Gastrocnemius medialis (tissue), 4 donors: ENCODE data around the gene S100PBP. TPM values are rescaled to one million over a fixed set of nuclear protein-coding genes. Genes with fewer than 3 reads are reported as not detected.

Experiments used
- ATAC-seq, 2 donors: fragments of 150-250 bp; one replicate each; pipeline ENCODE4 v1.9.1; 2016
- DNase-seq, 2 donors: peaks; one replicate each; pipeline ENCODE4 v3.0.0-alpha.2; 2019
- H3K27ac ChIP-seq, 4 donors: fragments of 200-600 bp; sonication (generic); 1 replicate in 1 of 4; 2 replicates in 3 of 4; pipeline ENCODE4 v1.5.1; 2016 to 2018; ENCODE audit warnings: mild to moderate bottlenecking in 2 of 4, moderate library complexity in 1 of 4
- H3K27me3 ChIP-seq, 3 donors: fragments of 200-600 bp; sonication (generic) in 2 of 3; 1 replicate in 1 of 3; 2 replicates in 2 of 3; pipeline versions ENCODE4 v1.5.1 to v1.6.0; 2016 to 2019; ENCODE audit warnings: mild to moderate bottlenecking in 1 of 3, moderate library complexity in 1 of 3
- H3K36me3 ChIP-seq, 2 donors: fragments of 200-600 bp; sonication (generic) in 1 of 2; one replicate each; pipeline ENCODE4 v1.5.1; 2017 to 2018
- H3K4me1 ChIP-seq, 2 donors: fragments of 200-600 bp; sonication (generic) in 1 of 2; one replicate each; pipeline ENCODE4 v1.5.1; 2016 to 2017; ENCODE audit warnings: mild to moderate bottlenecking in 2 of 2
- H3K4me3 ChIP-seq, 4 donors: fragments of 200-600 bp; sonication (generic) in 3 of 4; 1 replicate in 1 of 4; 2 replicates in 3 of 4; pipeline ENCODE4 v1.5.1; 2016 to 2019; ENCODE audit warnings: mild to moderate bottlenecking in 2 of 4
- H3K9me3 ChIP-seq, 3 donors: fragments of 200-600 bp; sonication (generic) in 2 of 3; 1 replicate in 1 of 3; 2 replicates in 2 of 3; pipeline ENCODE4 v1.5.1; 2016 to 2019
- POLR2A ChIP-seq, 2 donors: fragments of 450-650 bp; IDR thresholded peaks; one replicate each; pipeline ENCODE4 v1.6.1; 2017; ENCODE audit warnings: antibody characterized with exemption in 2 of 2, mild to moderate bottlenecking in 2 of 2, moderate library complexity in 2 of 2
- in situ Hi-C, 4 donors: fragments of 200-750 bp; cut with MboI; loops; one replicate each; pipeline versions ENCODE4 v1.15.0 to v1.8.0; 2017; ENCODE audit warnings: low sequenced_read_pairs in 4 of 4
- intact Hi-C: fragments of 100-400 bp; cut with DNase I; formaldehyde crosslinking; loops from one replicate; pipeline ENCODE4 v1.15.1; 2023; ENCODE audit warnings: low total_unique reads
- total RNA-seq, 4 donors: library from RNA; depleted of rRNA; stranded (reverse); fragments of >200 nt; gene quantifications; one replicate each; pipeline versions ENCODE4 v1.1.0 to v1.2.3, GENCODE V29; 2016
- TF ChIP-seq, protein P1 (sequence below), 5 experiments: fragments of 450-650 bp in 3 of 5; fragments of 200-600 bp in 2 of 5; sonication (generic) in 2 of 5; IDR thresholded peaks in 4 of 5; conservative IDR thresholded peaks in 1 of 5; 1 replicate in 4 of 5; 2 replicates in 1 of 5; pipeline ENCODE4 v1.5.1; 2016 to 2019; ENCODE audit warnings: antibody characterized with exemption in 5 of 5, mild to moderate bottlenecking in 3 of 5, moderate library complexity in 3 of 5

Gene S100PBP
- total RNA-seq, 4 donors from 2014 or later: 4.9 to 11.5 (median 9.9) TPM

DNA sequence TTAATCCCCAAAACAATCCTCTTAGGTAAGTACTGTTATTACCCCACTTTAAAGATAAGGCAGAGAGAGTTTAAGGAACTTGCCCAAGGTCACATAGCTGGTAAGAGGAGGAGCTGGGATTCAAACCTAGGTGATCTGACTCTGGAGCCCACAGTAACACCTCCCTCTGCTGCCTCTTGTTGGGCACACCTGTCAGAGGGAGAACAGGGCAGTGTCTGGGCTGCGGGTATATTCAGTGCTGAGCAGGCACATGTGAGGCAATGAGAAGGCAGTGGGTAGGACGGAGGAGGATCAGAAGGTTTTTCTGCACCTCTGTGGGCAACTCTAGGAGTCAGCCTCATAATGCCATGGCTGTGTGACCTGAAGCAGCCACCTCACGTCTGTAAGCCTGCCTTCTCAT is 70.7 kb downstream of the S100PBP start:
- Histone ChIP-seq H3K4me3 (no peak overlapping the region), H3K36me3 (no peaks in the 10 kb centered on the region), H3K27me3 (peaks cover 32 to 45% (median 41%) of the 10 kb centered on the region in 3 donors), H3K9me3 (no peaks in the 10 kb centered on the region), H3K4me1 (peaks cover 0 to 2% of the 10 kb centered on the region in 2 donors), H3K27ac (no peak overlapping the region)
- in situ Hi-C loops: no loop called here
- ATAC-seq: no peak
- DNase-seq: no peak
- intact Hi-C loops: no loop called here
- TF ChIP-seq, protein P1, sequence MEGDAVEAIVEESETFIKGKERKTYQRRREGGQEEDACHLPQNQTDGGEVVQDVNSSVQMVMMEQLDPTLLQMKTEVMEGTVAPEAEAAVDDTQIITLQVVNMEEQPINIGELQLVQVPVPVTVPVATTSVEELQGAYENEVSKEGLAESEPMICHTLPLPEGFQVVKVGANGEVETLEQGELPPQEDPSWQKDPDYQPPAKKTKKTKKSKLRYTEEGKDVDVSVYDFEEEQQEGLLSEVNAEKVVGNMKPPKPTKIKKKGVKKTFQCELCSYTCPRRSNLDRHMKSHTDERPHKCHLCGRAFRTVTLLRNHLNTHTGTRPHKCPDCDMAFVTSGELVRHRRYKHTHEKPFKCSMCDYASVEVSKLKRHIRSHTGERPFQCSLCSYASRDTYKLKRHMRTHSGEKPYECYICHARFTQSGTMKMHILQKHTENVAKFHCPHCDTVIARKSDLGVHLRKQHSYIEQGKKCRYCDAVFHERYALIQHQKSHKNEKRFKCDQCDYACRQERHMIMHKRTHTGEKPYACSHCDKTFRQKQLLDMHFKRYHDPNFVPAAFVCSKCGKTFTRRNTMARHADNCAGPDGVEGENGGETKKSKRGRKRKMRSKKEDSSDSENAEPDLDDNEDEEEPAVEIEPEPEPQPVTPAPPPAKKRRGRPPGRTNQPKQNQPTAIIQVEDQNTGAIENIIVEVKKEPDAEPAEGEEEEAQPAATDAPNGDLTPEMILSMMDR (IDR thresholded peaks at IDR 0.05 in 4 of 5, conservative IDR thresholded peaks at IDR 0.05 in 1 of 5): no peak
- no peak for TF ChIP-seq POLR2A (IDR thresholded peaks at IDR 0.05)

DNA sequence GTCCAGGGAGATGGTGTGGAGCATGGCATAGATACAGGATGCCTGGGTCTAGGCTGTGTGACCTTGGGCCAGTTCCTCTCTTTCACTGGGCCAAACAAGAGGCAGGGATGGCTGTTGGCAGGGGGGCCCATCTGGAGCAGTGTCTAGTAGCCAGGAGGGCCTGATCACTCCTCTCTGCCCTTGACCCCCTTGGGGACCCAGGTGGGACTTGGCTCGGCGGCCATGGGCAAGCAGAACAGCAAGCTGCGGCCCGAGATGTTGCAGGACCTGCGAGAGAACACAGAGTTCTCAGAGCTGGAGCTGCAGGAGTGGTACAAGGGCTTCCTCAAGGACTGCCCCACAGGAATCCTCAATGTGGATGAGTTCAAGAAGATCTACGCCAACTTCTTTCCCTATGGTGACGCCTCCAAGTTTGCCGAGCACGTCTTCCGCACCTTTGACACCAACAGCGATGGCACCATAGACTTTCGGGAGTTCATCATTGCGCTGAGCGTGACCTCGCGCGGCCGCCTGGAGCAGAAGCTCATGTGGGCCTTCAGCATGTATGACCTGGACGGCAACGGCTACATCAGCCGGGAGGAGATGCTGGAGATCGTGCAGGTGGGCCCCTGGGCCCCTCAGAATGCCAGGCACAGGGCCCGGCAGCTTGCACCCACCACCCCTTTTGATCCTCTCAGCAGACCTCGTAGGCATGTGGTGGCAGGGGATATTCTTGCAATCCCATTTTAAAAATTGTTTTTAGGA is 71.4 kb downstream of the S100PBP start:
- TF ChIP-seq, protein P1 (IDR thresholded peaks at IDR 0.05 in 4 of 5, conservative IDR thresholded peaks at IDR 0.05 in 1 of 5): no peak
- TF ChIP-seq POLR2A (IDR thresholded peaks at IDR 0.05): no peak
- no peak overlapping the region for H3K4me3 ChIP-seq
- no peaks in the 10 kb centered on the region for H3K9me3 ChIP-seq
- peaks cover 36 to 53% (median 48%) of the 10 kb centered on the region in 3 donors for H3K27me3 ChIP-seq
- no peak for ATAC-seq
- H3K4me1 ChIP-seq: peaks cover 6 to 9% of the 10 kb centered on the region in 2 donors
- in situ Hi-C loops: no loop called here
- intact Hi-C loops: no loop called here
- DNase-seq: no peak
- no peaks in the 10 kb centered on the region for H3K36me3 ChIP-seq
- no peak overlapping the region for H3K27ac ChIP-seq

DNA sequence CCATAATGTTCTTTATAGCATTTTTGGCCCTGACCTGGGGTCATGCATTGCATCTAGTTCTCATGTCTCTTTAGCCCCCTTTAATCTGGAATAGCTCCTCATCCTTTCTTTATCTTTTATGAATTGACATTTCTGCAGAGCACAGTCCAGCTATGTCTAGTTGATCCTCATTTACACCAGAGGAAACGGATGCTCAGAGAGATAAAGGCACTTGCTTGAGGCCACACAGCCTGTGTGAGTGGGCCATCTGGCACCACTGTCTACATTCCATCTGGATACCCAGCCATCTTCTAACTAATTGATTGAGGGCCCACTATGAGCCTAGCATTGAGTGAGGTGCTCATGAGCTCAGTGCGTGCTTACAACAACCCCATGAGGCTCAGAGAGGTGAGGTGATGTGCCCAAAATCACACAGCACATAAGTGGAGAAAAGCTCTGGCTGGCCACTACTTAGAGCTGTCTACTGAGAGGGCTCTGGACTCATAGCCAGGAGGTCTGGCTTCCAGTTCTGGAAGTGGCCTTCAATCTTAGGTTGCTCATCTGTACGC is 72.4 kb downstream of the S100PBP start:
- in situ Hi-C loops: no loop called here
- ATAC-seq (no peak), DNase-seq (no peak)
- intact Hi-C loops: no loop called here
- Histone ChIP-seq H3K36me3 (no peaks in the 10 kb centered on the region), H3K4me3 (no peak overlapping the region), H3K9me3 (no peaks in the 10 kb centered on the region), H3K27ac (no peak overlapping the region), H3K27me3 (peaks cover 39 to 56% (median 51%) of the 10 kb centered on the region in 3 donors), H3K4me1 (peaks cover 6 to 9% of the 10 kb centered on the region in 2 donors)
- no peak for TF ChIP-seq POLR2A (IDR thresholded peaks at IDR 0.05)
- TF ChIP-seq, protein P1 (IDR thresholded peaks at IDR 0.05 in 4 of 5, conservative IDR thresholded peaks at IDR 0.05 in 1 of 5): no peak

DNA sequence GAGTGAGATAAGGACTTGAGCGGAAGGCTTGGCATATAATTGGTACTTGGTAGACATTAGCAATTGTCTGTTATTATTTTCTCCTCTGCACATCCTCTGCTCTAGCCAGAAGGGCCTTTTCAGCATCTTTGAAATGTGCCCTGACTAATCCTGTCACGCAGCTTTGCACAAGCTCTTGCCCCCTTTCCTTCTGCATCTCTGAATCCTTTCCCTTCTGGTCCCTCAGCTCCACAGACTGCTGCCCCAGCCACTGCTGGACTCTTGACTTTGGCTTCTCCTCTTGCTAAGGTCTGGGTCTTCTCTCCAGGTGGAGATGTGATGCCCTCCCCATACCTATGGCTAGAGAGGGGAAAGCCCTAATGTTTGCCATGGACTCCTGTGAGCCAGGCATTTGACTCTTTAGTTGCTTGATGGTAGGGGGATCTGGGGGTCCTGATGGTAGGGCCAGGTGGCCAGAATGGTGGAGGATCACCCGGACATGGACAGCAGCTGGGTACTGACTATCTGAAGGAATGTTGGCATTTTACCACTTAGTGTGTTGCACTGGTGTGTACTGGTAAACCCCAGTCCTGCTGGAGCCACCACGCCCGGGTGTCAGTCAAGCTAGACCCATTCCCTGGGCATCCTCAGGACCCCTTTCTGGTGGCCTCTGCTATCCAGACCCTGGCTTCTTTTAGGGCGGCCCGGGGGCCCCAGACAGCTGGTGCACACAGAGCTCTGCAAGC is 73.2 kb downstream of the S100PBP start:
- TF ChIP-seq POLR2A (IDR thresholded peaks at IDR 0.05): no peak
- TF ChIP-seq, protein P1 (IDR thresholded peaks at IDR 0.05 in 4 of 5, conservative IDR thresholded peaks at IDR 0.05 in 1 of 5): no peak
- DNase-seq: no peak
- in situ Hi-C loops (no loop called here), intact Hi-C loops (no loop called here)
- Histone ChIP-seq H3K9me3 (no peaks in the 10 kb centered on the region), H3K27me3 (peaks cover 39 to 52% (median 46%) of the 10 kb centered on the region in 3 donors), H3K4me1 (peaks cover 6 to 9% of the 10 kb centered on the region in 2 donors), H3K4me3 (no peak overlapping the region), H3K36me3 (no peaks in the 10 kb centered on the region), H3K27ac (no peak overlapping the region)
- no peak for ATAC-seq
